Anterior cingulate cortex (tissue), 58 donors: ENCODE results near the gene TRAPPC2.

Source experiments
- DNase-seq, 58 donors: peaks; one replicate each; lab custom pipeline; 2025; lab: John Stamatoyannopoulos, UW

Gene TRAPPC2

GRCh38 chrX:13702111-13702789 is 32.2 kb downstream of the TRAPPC2 start:
- DNase-seq = no peak

- peak in 5 of 58 donors; percentile 0 to 28 (median 3) for DNase-seq
Measured at GRCh38 chrX:13700380-13700779, 34.0 kb downstream of the TRAPPC2 start.

GRCh38 chrX:13699183-13699826 is 35.1 kb downstream of the TRAPPC2 start:
- DNase-seq = no peak

DNA sequence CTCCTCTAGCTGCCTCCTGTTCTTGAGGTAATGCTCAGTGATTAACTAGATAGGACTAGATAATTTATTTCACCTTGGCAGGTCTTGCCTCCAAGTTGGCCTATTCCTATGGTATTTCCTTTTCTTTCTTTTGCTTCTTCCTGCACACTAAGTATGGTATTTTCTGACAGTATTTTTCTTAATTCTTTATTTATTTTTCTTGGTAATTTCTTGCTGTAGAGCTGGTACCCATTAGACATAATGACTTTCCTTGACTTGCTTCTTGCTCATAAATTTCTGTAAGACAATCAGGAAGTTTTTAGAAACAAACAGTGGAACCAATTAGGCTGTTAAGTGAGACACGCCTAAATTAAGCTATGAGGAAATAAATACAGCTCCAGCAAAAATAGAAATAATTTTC is 36.0 kb downstream of the TRAPPC2 start:
- no peak for DNase-seq

- DNase-seq = no peak
Measured at GRCh38 chrX:13697976-13698375, 36.4 kb downstream of the TRAPPC2 start.

DNA sequence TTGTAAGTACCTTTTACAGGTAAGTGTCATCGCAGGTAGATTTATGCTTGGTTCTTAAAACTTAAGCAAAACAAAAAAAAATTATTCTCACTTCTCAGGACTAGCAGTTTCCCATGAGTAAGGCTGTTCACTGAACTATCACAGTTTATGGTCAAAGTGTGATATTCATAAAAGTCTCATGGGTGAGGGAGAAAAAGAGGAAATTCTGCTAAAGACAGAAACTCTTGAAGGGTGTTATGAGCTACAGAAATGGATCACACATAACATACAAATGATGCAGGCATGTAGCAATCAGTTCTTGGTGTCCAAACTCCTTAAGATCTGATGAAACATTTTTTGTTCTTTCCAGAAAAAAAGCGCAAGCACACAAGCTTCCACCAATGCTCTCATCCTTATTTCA is 37.0 kb downstream of the TRAPPC2 start:
- no peak for DNase-seq

DNA sequence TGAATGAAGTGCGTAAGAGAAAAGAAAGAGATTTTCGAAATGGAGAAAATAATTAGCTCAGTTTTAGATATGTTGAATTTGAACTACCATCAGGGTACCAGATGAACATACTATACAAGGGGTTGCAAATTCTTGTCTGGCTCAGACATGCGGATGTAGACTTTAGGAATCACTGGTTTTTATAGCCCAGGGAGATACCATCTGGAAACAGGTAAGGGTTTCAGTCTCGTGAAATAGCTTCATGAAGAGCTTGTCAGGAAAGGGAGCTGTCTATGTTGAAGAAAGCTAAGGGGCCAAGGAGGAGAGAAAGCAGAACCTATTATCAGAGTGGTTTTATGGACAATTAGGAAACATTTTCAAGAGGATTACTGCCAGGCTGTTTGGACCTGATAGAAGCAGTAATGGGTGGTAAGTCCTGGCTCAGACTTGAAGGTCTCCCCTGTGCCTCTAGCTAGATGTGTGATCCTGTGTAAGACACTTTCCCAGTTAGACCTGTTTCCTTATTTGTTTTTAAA is 38.8 kb downstream of the TRAPPC2 start:
- DNase-seq = no peak

- DNase-seq = no peak
Measured at GRCh38 chrX:13694983-13695382, 39.4 kb downstream of the TRAPPC2 start.

GRCh38 chrX:13694359-13694758 is 40.1 kb downstream of the TRAPPC2 start:
- no peak for DNase-seq

GRCh38 chrX:13693341-13693961 is 41.0 kb downstream of the TRAPPC2 start:
- peak in 3 of 58 donors; percentile 0 to 12 (median 1) for DNase-seq

DNA sequence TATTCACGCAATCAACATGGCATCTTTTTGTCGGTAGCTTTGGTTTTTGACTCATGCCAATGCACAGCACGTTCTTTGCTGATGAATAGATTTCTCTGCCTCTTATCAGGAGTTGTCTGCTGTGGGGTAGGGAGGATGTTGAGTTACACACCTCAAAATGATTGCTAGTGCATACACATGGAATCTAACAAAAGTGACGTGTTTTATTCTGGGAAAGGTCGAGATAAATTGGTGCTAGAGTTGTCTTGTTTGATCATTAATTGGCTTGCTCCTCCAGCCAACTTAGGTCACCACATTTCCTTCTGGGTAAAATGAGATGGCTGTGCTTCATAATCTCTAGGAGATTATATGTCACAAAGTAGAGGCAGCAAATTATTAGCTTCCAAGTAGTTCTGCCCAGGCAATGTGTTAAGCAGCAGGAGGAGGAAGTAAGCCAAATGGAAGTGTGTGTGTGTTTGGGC is 41.6 kb downstream of the TRAPPC2 start:
- DNase-seq = no peak

GRCh38 chrX:13691841-13692371 is 42.5 kb downstream of the TRAPPC2 start:
- no peak for DNase-seq

DNA sequence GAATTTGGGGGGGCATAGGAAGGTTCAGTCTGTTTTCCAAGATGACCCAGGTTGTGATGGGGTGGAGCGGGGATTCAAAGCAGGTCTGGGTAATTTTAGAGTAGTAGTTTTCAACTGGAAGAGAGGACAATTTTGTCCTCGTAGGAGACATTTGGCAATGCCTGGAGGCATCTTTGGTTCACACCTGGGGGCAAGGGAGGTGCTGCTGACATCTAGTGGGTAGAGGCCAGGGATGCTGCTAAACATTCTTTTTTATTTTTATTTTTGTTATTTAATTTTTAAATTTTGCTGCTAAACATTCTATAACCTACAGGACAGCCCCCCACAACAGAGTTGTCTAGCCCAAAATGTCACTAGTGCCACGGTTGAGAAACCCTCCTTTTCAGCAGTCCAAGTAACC is 43.6 kb downstream of the TRAPPC2 start:
- no peak for DNase-seq

- DNase-seq = peak in 1 of 58 donors; percentile 18
Measured at GRCh38 chrX:13689741-13690211, 44.6 kb downstream of the TRAPPC2 start.

GRCh38 chrX:13688958-13689740 is 45.3 kb downstream of the TRAPPC2 start, which contains the start of gene RAB9A:
Gene RAB9A, plus strand, starts transcription at chrX:13689128. Its CDS starts 19,619 bp downstream, at chrX:13708747.
- peak in 57 of 58 donors; percentile 1 to 81 (median 62) for DNase-seq

DNA sequence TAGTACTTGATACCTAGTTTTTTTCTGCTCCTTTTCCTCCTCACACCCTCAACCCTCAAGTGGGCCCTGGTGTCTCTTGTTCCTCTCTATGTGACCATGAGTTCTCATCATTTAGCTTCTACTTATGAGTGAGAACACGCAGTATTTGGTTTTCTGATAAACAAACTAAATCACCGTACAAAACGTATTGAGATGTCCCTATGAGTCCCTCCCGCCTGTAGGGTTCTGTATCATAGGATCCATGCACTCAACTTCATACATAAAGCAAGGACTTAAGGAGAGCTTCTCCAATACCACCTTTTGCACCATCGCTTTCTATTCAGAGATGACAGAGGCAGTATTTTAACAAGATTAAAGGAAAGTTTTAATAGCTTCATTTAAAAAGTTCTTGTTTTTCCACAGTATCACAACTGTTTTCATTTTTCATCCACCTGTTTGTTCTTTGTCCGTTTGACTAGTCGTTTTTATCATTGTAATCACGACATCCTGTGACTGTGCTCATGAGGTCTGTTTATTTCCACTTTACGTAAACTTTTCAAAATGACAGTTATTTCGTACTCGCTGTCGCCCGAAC is 45.9 kb downstream of the TRAPPC2 start:
- no peak for DNase-seq

- no peak for DNase-seq
Measured at GRCh38 chrX:13687203-13687602, 47.2 kb downstream of the TRAPPC2 start.

GRCh38 chrX:13685126-13685763 is 49.2 kb downstream of the TRAPPC2 start:
- DNase-seq = no peak

DNA sequence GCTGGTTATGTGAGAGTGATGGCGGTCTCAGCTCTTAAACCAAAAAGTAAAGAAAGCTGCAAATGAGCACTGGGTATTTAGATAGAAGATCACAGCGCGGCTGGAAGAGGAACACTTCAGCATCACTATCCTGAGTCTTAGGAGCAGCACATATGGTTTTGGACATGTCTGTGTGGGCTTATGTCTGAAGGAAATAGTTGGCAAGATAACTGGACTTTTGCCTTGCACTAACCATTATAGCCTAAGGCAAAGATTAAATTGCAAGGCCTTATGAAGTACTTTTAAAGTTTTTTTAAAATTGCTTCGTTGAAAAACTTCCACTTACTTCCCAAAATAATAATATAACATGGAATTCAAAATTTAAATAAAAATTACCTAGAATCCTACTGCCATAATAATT is 50.1 kb downstream of the TRAPPC2 start:
- DNase-seq = no peak
